Vagina (tissue), 2 donors: Measurements from ENCODE around the gene EIPR1. TPM values are rescaled to one million over a fixed set of nuclear protein-coding genes. Genes with fewer than 3 reads are reported as not detected.

Experiments used
- DNase-seq, 2 donors: peaks; one replicate each; pipeline ENCODE4 v3.0.0-alpha.2; 2017; ENCODE audit errors: extremely low spot score in 2 of 2
- H3K27ac ChIP-seq: fragments of 200-600 bp; sonication (generic); one replicate; pipeline ENCODE4 v1.5.1; 2019
- H3K27me3 ChIP-seq: fragments of 200-600 bp; sonication (generic); one replicate; pipeline ENCODE4 v1.5.1; 2019
- H3K36me3 ChIP-seq, 2 donors: fragments of 200-600 bp; sonication (generic); one replicate each; pipeline ENCODE4 v1.5.1; 2017 to 2019
- H3K4me1 ChIP-seq: fragments of 200-600 bp; sonication (generic); one replicate; pipeline ENCODE4 v1.5.1; 2019
- H3K4me3 ChIP-seq, 2 donors: fragments of 200-600 bp; sonication (generic); 1 replicate in 1 of 2; 2 replicates in 1 of 2; pipeline ENCODE4 v1.5.1; 2016 to 2019
- H3K9me3 ChIP-seq: fragments of 200-600 bp; sonication (generic); one replicate; pipeline ENCODE4 v1.5.1; 2019
- POLR2A ChIP-seq, 2 donors: fragments of 450-650 bp; IDR thresholded peaks; one replicate each; pipeline ENCODE4 v1.6.1; 2017; ENCODE audit warnings: antibody characterized with exemption in 2 of 2, mild to moderate bottlenecking in 2 of 2, moderate library complexity in 2 of 2
- POLR2AphosphoS5 ChIP-seq, 2 donors: sonication (generic); formaldehyde crosslinking; IDR thresholded peaks; one replicate each; pipeline ENCODE4 v1.9.0; 2017; ENCODE audit warnings: antibody characterized with exemption in 2 of 2, mild to moderate bottlenecking in 2 of 2, low read depth in 1 of 2; ENCODE audit not compliant: insufficient read depth in 1 of 2
- intact Hi-C: fragments of 100-400 bp; cut with DNase I; formaldehyde crosslinking; loops from one replicate; pipeline ENCODE4 v1.15.1; 2023
- total RNA-seq: library from RNA; depleted of rRNA; stranded (reverse); fragments of >200 nt; gene quantifications from one replicate; pipeline ENCODE4 v1.2.3, GENCODE V29; 2016
- TF ChIP-seq, protein P1 (sequence below), 3 experiments: fragments of 450-650 bp in 2 of 3; fragments of 200-600 bp in 1 of 3; sonication (generic) in 1 of 3; IDR thresholded peaks; one replicate each; pipeline ENCODE4 v1.5.1; 2017 to 2019; ENCODE audit warnings: antibody characterized with exemption in 3 of 3, mild to moderate bottlenecking in 2 of 3, moderate library complexity in 2 of 3

Gene EIPR1
- total RNA-seq, 1 donor from 2014 or later = 39.8 TPM

- Histone ChIP-seq H3K27ac (no peak overlapping the region), H3K27me3 (no peaks in the 10 kb centered on the region), H3K36me3 (no peaks in the 10 kb centered on the region), H3K9me3 (no peaks in the 10 kb centered on the region), H3K4me1 (peaks cover 9% of the 10 kb centered on the region), H3K4me3 (no peak overlapping the region)
- TF ChIP-seq POLR2A (IDR thresholded peaks at IDR 0.05) (no peak), POLR2AphosphoS5 (IDR thresholded peaks at IDR 0.05; ENCODE audit: insufficient read depth in 1 of 2, low read depth in 1 of 2) (no peak)
- TF ChIP-seq, protein P1, sequence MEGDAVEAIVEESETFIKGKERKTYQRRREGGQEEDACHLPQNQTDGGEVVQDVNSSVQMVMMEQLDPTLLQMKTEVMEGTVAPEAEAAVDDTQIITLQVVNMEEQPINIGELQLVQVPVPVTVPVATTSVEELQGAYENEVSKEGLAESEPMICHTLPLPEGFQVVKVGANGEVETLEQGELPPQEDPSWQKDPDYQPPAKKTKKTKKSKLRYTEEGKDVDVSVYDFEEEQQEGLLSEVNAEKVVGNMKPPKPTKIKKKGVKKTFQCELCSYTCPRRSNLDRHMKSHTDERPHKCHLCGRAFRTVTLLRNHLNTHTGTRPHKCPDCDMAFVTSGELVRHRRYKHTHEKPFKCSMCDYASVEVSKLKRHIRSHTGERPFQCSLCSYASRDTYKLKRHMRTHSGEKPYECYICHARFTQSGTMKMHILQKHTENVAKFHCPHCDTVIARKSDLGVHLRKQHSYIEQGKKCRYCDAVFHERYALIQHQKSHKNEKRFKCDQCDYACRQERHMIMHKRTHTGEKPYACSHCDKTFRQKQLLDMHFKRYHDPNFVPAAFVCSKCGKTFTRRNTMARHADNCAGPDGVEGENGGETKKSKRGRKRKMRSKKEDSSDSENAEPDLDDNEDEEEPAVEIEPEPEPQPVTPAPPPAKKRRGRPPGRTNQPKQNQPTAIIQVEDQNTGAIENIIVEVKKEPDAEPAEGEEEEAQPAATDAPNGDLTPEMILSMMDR (IDR thresholded peaks at IDR 0.05) = no peak
- intact Hi-C loops = no loop called here
- no peak for DNase-seq
Observed at GRCh38 chr2:3177891-3178577, 199.6 kb downstream of the EIPR1 start.

DNA sequence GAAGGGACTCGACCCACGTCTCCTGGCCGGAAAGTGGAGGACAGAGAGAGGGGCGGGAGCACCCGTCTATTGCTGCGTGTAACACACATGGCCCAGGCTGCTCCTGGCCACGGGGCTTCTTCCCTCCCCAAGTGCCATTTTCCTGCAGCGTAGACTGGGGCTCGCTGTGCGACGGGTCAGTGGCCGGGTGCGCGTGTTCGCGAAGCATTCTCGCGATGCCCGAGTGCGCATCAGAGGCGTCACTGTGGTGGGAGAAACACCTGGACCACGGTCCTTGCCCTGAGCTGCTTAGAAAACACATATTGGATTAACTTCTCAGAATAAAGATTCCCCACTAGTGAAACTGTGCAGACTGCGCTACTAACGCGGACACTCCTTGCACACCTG is 200.8 kb downstream of the EIPR1 start:
- intact Hi-C loops = no loop called here
- TF ChIP-seq POLR2AphosphoS5 (IDR thresholded peaks at IDR 0.05; ENCODE audit: insufficient read depth in 1 of 2, low read depth in 1 of 2) (no peak), POLR2A (IDR thresholded peaks at IDR 0.05) (no peak)
- TF ChIP-seq, protein P1 (IDR thresholded peaks at IDR 0.05) = no peak
- Histone ChIP-seq H3K27me3 (no peaks in the 10 kb centered on the region), H3K4me3 (no peak overlapping the region), H3K9me3 (no peaks in the 10 kb centered on the region), H3K36me3 (no peaks in the 10 kb centered on the region), H3K4me1 (peaks cover 9% of the 10 kb centered on the region), H3K27ac (no peak overlapping the region)
- DNase-seq = no peak

- no peaks in the 10 kb centered on the region for H3K36me3 ChIP-seq
- no peak for DNase-seq
- no peaks in the 10 kb centered on the region for H3K27me3 ChIP-seq
- H3K4me3 ChIP-seq = no peak overlapping the region
- no peak overlapping the region for H3K27ac ChIP-seq
- TF ChIP-seq, protein P1 (IDR thresholded peaks at IDR 0.05) = no peak
- TF ChIP-seq POLR2A (IDR thresholded peaks at IDR 0.05) = no peak
- no peak for TF ChIP-seq POLR2AphosphoS5 (IDR thresholded peaks at IDR 0.05; ENCODE audit: insufficient read depth in 1 of 2, low read depth in 1 of 2)
- intact Hi-C loops = no loop called here
- peaks cover 9% of the 10 kb centered on the region for H3K4me1 ChIP-seq
- H3K9me3 ChIP-seq = no peaks in the 10 kb centered on the region
Observed at GRCh38 chr2:3176071-3176868, 201.3 kb downstream of the EIPR1 start.

DNA sequence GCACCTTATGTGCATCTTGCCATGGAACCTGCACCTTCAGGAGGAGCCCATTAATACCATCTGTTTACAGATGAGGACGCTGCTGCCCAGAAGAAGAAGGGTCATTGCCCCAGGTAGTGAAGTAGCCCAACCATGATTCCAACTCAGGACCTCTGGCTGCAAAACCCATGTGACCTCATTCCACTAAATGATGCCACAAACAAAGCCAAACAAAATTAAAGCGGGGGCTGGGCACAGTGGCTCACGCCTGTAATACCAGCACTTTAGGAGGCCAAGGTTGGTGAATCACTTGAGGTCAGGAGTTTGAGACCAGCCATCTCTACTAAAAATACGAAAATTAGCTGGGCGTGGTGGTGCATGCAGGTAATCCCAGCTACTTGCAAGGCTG is 202.1 kb downstream of the EIPR1 start:
- Histone ChIP-seq H3K36me3 (no peaks in the 10 kb centered on the region), H3K27ac (no peak overlapping the region), H3K9me3 (no peaks in the 10 kb centered on the region), H3K4me3 (no peak overlapping the region), H3K4me1 (peaks cover 9% of the 10 kb centered on the region), H3K27me3 (no peaks in the 10 kb centered on the region)
- intact Hi-C loops = no loop called here
- TF ChIP-seq, protein P1 (IDR thresholded peaks at IDR 0.05) = no peak
- TF ChIP-seq POLR2A (IDR thresholded peaks at IDR 0.05) (no peak), POLR2AphosphoS5 (IDR thresholded peaks at IDR 0.05; ENCODE audit: insufficient read depth in 1 of 2, low read depth in 1 of 2) (no peak)
- no peak for DNase-seq
